Breast epithelium (tissue), 3 donors: ENCODE results near the gene HMGN2.

Experiments used
- POLR2A ChIP-seq: fragments of 450-650 bp; IDR thresholded peaks from one replicate; pipeline ENCODE4 v1.6.1; 2016; ENCODE audit warnings: antibody characterized with exemption, mild to moderate bottlenecking, moderate library complexity
- POLR2AphosphoS5 ChIP-seq, 3 donors: sonication (generic); formaldehyde crosslinking; IDR thresholded peaks; one replicate each; pipeline ENCODE4 v1.6.1; 2017; ENCODE audit warnings: antibody characterized with exemption in 3 of 3
- TF ChIP-seq, protein P1 (sequence below), 3 donors: fragments of 450-650 bp; IDR thresholded peaks; one replicate each; pipeline ENCODE4 v1.5.1; 2016 to 2017; ENCODE audit warnings: antibody characterized with exemption in 3 of 3, mild to moderate bottlenecking in 3 of 3, moderate library complexity in 3 of 3

- TF ChIP-seq, protein P1, sequence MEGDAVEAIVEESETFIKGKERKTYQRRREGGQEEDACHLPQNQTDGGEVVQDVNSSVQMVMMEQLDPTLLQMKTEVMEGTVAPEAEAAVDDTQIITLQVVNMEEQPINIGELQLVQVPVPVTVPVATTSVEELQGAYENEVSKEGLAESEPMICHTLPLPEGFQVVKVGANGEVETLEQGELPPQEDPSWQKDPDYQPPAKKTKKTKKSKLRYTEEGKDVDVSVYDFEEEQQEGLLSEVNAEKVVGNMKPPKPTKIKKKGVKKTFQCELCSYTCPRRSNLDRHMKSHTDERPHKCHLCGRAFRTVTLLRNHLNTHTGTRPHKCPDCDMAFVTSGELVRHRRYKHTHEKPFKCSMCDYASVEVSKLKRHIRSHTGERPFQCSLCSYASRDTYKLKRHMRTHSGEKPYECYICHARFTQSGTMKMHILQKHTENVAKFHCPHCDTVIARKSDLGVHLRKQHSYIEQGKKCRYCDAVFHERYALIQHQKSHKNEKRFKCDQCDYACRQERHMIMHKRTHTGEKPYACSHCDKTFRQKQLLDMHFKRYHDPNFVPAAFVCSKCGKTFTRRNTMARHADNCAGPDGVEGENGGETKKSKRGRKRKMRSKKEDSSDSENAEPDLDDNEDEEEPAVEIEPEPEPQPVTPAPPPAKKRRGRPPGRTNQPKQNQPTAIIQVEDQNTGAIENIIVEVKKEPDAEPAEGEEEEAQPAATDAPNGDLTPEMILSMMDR (IDR thresholded peaks at IDR 0.05): no peak
- no peak for TF ChIP-seq POLR2A
- TF ChIP-seq POLR2AphosphoS5 (IDR thresholded peaks at IDR 0.05): no peak
Measured at GRCh38 chr1:26521669-26522030, 49.4 kb downstream of the HMGN2 start.
